ENCODE results near the gene VAV3.
A peak's percentile ranks its signal among the peaks of the same experiment; 100 is the strongest.

VAV3 gene

GRCh38 chr1:107871687-107872395, 93.1 kb downstream of the VAV3 start:
- DNase-seq (ENCODE audit: low read depth) = no peak
- H3K4me3 ChIP-seq (ENCODE audit: low read length) = no peak overlapping the region
- no peak for TF ChIP-seq CTCF (IDR thresholded peaks at IDR 0.05; ENCODE audit: insufficient read depth, low read depth, low read length, missing control alignments)

GRCh38 chr1:107871259-107871658, 93.7 kb downstream of the VAV3 start:
- TF ChIP-seq CTCF (IDR thresholded peaks at IDR 0.05; ENCODE audit: insufficient read depth, low read depth, low read length, missing control alignments) = no peak
- H3K4me3 ChIP-seq (ENCODE audit: low read length) = no peak overlapping the region
- no peak for DNase-seq (ENCODE audit: low read depth)

- DNase-seq (ENCODE audit: low read depth) = peak; percentile 52
- no peak overlapping the region for H3K4me3 ChIP-seq (ENCODE audit: low read length)
- TF ChIP-seq CTCF (IDR thresholded peaks at IDR 0.05; ENCODE audit: insufficient read depth, low read depth, low read length, missing control alignments) = no peak
These were observed 94.3 kb downstream of the VAV3 start for GRCh38 chr1:107870696-107871095.

- no peak overlapping the region for H3K4me3 ChIP-seq (ENCODE audit: low read length)
- no peak for DNase-seq (ENCODE audit: low read depth)
- TF ChIP-seq CTCF (IDR thresholded peaks at IDR 0.05; ENCODE audit: insufficient read depth, low read depth, low read length, missing control alignments) = no peak
These were observed 97.1 kb downstream of the VAV3 start for GRCh38 chr1:107867897-107868296.

GRCh38 chr1:107867422-107867821, 97.6 kb downstream of the VAV3 start:
- H3K4me3 ChIP-seq (ENCODE audit: low read length) = no peak overlapping the region
- no peak for TF ChIP-seq CTCF (IDR thresholded peaks at IDR 0.05; ENCODE audit: insufficient read depth, low read depth, low read length, missing control alignments)
- DNase-seq (ENCODE audit: low read depth) = no peak

- TF ChIP-seq CTCF (IDR thresholded peaks at IDR 0.05; ENCODE audit: insufficient read depth, low read depth, low read length, missing control alignments) = no peak
- no peak overlapping the region for H3K4me3 ChIP-seq (ENCODE audit: low read length)
- DNase-seq (ENCODE audit: low read depth) = no peak
These were observed 98.1 kb downstream of the VAV3 start for GRCh38 chr1:107866870-107867269.

GRCh38 chr1:107865627-107866026, 99.4 kb downstream of the VAV3 start:
- H3K4me3 ChIP-seq (ENCODE audit: low read length) = no peak overlapping the region
- no peak for TF ChIP-seq CTCF (IDR thresholded peaks at IDR 0.05; ENCODE audit: insufficient read depth, low read depth, low read length, missing control alignments)
- DNase-seq (ENCODE audit: low read depth) = no peak

All from epithelial cell of esophagus (primary cell).